HG03159 (cell line): ENCODE results near the gene ITGB4.
A peak's percentile ranks its signal among the peaks of the same experiment; 100 is the strongest.

Source experiments
- ATAC-seq: cut with Tn5 transposase; IDR thresholded peaks from one replicate; pipeline ENCODE4 v1.9.1; 2021; ENCODE audit warnings: mild to moderate bottlenecking, moderate library complexity; ENCODE audit not compliant: unreplicated experiment

ITGB4 gene

DNA sequence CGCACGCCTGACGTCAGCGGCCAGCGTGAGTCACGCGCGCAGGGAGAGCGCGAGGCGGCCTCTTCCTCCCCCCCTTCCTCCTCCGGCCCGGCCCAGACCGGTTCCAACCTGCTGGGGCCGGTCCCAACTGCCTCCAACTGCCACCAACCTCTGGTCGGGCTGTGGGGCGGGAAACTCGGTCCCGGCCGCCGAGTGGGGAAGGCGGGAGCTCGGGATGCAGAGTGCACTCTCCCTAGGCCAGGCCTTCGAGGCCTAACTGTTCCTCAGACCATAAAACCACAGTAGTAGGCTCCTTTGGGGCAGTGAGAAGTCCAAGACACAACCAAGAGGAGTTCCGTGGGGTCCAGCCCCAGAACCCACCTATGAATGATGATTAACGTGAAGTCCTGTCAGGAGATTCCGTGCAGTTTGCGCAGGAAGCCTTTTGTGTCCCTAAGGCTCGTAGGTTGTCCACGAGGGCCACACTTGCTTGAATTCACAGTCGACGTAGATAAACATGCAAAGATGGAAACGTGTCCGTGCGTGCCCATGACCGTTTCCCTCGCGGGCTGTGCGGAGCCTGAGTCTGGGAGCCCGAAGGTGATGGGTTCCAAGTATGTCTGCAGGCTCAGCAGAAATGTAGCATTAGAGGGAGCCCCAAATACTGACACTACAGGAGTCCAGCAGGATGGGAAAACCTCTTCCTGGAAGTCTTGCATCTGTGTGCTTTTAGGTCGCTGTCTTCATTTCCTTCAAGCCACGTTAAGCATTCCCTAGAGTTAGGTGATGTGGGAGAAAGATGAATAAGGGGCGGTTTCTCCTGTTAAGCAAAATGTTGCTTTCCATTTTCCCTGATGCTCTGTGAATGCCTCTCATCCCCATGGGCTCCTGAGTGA is 64.0 kb downstream of the ITGB4 start:
- peak; percentile 61 for ATAC-seq

- no peak for ATAC-seq
These were observed 70.0 kb downstream of the ITGB4 start for GRCh38 chr17:75791254-75791653.

GRCh38 chr17:75793460-75793859 is 72.2 kb downstream of the ITGB4 start:
- no peak for ATAC-seq

DNA sequence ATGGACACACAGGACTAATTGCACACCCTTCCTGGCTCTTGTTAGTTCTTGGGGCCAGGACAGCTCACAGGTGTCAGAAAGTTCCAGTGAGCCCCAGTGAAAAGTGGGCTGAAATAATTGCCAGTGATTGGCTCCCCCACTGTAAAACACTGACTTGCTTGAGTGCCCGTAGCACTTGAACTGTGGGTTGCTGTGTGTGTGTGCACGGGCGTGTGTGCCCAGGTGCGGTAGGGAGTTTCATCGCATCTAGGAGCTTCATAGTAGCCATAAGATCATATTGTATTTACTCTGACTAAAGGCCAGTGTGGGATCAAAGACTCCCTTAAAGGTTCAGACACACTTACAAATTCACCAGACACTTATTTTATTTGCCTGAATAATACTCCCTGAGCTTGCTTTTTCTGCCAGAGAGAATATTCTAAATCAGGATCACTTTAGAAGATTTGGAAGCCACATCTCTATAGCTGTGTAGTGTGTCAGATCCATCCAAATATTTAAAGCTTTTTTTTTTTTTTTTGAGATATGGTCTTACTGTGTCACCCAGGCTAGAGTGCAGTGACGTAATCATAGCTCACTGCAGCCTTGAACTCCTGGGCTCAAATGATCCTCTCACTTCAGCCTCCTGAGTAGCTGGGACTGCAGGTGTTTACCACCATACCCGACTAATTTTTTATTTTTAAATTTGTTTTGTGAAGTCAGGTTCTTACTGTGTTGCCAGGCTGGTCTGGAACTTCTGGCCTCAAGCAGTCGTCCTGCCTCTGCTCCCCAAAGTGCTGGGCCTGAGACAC is 74.8 kb downstream of the ITGB4 start:
- ATAC-seq: no peak

GRCh38 chr17:75799402-75799801 is 78.1 kb downstream of the ITGB4 start:
- ATAC-seq: no peak

- ATAC-seq: no peak
These were observed 82.6 kb downstream of the ITGB4 start for GRCh38 chr17:75803883-75804282.

DNA sequence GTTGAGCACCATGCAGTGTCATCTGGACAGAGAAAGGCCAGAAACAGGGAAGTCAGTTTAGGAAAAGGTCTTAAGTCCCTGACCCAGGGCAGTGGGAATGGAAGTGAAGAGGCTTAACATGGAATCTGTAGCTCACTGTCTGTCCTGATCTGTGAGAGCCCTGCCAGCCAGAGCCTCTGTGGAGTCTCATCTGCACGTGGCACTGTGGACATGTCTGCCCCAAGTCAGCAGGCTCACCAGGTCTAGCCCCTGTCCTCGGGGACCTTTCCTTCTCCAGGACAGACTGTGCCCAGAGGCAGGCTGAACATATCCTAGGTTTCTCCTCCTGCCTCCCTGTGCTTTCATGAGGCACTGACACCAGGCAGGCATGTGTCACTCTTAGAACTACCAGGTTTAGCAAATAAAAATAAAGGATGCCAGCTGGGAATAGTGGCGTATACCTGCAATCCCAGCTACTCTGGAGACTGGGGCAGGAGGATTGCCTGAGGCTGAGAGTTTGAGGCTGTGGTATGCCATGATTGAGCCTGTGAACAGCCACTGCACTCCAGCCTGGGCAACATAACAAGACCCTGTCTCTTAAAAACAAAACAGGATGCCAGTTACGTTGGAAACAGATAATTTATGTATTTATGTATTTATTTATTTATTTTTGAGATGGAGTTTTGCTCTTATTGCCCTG is 85.7 kb downstream of the ITGB4 start:
- ATAC-seq: no peak
